ENCODE measurements around the gene PPIL6.

GRCh38 chr6:109478222-109478805 is 37.9 kb upstream of the PPIL6 start:
- TF ChIP-seq CTCF (IDR thresholded peaks at IDR 0.05) (no peak), EZH2 (IDR thresholded peaks at IDR 0.05; ENCODE audit: borderline replicate concordance, insufficient read depth, low read depth, low read length, poor library complexity, severe bottlenecking) (no peak)
